HEK293 (cell line): Measurements from ENCODE around the gene MYL9.
A peak's percentile ranks its signal among the peaks of the same experiment; 100 is the strongest.

Source experiments
- CTCF ChIA-PET: fragments of 350-600 bp; formaldehyde crosslinking; extraction: SDS; loops from one replicate; lab custom pipeline; 2021; ENCODE audit warnings: antibody characterized with exemption; lab: Yijun Ruan, JAX
- POLR2A ChIA-PET: fragments of 300-600 bp; formaldehyde crosslinking; extraction: SDS; loops from one replicate; lab custom pipeline; 2020; ENCODE audit warnings: antibody characterized with exemption, inconsistent platforms; lab: Yijun Ruan, JAX
- H3K27ac ChIP-seq: fragments of 200-500 bp; sonication (Bioruptor generic); 2 replicates; pipeline ENCODE4 v1.5.1; 2014; ENCODE audit warnings: low read depth, low read length, control low read depth, inconsistent platforms; ENCODE audit errors: extremely low read depth
- H3K36me3 ChIP-seq, 2 experiments: fragments of 200-500 bp in 1 of 2; sonication (Bioruptor generic) in 1 of 2; 1 replicate in 1 of 2; 2 replicates in 1 of 2; pipeline ENCODE4 v1.5.1; 2014 to 2017; ENCODE audit warnings: inconsistent platforms in 2 of 2, low read length in 2 of 2; ENCODE audit not compliant: control insufficient read depth in 2 of 2, insufficient read depth in 1 of 2
- H3K4me1 ChIP-seq: fragments of 200-500 bp; sonication (Bioruptor generic); 2 replicates; pipeline ENCODE4 v1.5.1; 2014; ENCODE audit warnings: mild to moderate bottlenecking, low read length, inconsistent platforms; ENCODE audit not compliant: control insufficient read depth, insufficient read depth
- H3K4me3 ChIP-seq: 2 replicates; pipeline ENCODE4 v1.5.1; 2011; ENCODE audit warnings: low read depth, mild to moderate bottlenecking, control low read depth, low read length, moderate library complexity
- H3K9me3 ChIP-seq: fragments of 200-500 bp; sonication (Bioruptor generic); 2 replicates; pipeline ENCODE4 v1.5.1; 2014; ENCODE audit warnings: low read depth, low read length, inconsistent platforms; ENCODE audit not compliant: control insufficient read depth, insufficient read depth
- ATF2 ChIP-seq: fragments of 450-650 bp; formaldehyde crosslinking; IDR thresholded peaks from 2 replicates; pipeline ENCODE4 v1.5.1; 2016; ENCODE audit warnings: missing biosample characterization, missing genetic modification characterization, low read depth
- GLIS1 ChIP-seq: fragments of 450-650 bp; formaldehyde crosslinking; IDR thresholded peaks from 2 replicates; pipeline ENCODE4 v1.5.1; 2016; ENCODE audit warnings: missing biosample characterization, missing genetic modification characterization
- HOXD13 ChIP-seq: sonication (generic); formaldehyde crosslinking; IDR thresholded peaks from 2 replicates; pipeline ENCODE4 v1.8.0; 2022; ENCODE audit warnings: missing genetic modification reagents, borderline replicate concordance
- KLF8 ChIP-seq: fragments of 450-650 bp; formaldehyde crosslinking; IDR thresholded peaks from 2 replicates; pipeline ENCODE4 v1.5.1; 2016; ENCODE audit warnings: missing biosample characterization, missing genetic modification characterization
- KLF9 ChIP-seq: fragments of 450-650 bp; formaldehyde crosslinking; IDR thresholded peaks from 2 replicates; pipeline ENCODE4 v1.5.1; 2016; ENCODE audit warnings: missing biosample characterization, missing genetic modification characterization, low read depth
- MYNN ChIP-seq: fragments of 450-650 bp; formaldehyde crosslinking; IDR thresholded peaks from 2 replicates; pipeline ENCODE4 v1.5.1; 2016; ENCODE audit warnings: missing biosample characterization, missing genetic modification characterization, borderline replicate concordance
- PATZ1 ChIP-seq: fragments of 450-650 bp; formaldehyde crosslinking; IDR thresholded peaks from 2 replicates; pipeline ENCODE4 v1.5.1; 2016; ENCODE audit warnings: missing biosample characterization, missing genetic modification characterization
- ZBTB17 ChIP-seq: fragments of 450-650 bp; formaldehyde crosslinking; IDR thresholded peaks from 2 replicates; pipeline ENCODE4 v1.5.1; 2016; ENCODE audit warnings: missing biosample characterization, missing genetic modification characterization
- ZBTB21 ChIP-seq: fragments of 450-650 bp; formaldehyde crosslinking; IDR thresholded peaks from 2 replicates; pipeline ENCODE4 v1.5.1; 2017; ENCODE audit warnings: missing biosample characterization, missing genetic modification characterization
- ZBTB48 ChIP-seq: fragments of 450-650 bp; formaldehyde crosslinking; IDR thresholded peaks from 2 replicates; pipeline ENCODE4 v1.5.1; 2016; ENCODE audit warnings: missing biosample characterization, missing genetic modification characterization
- ZBTB6 ChIP-seq: fragments of 450-650 bp; formaldehyde crosslinking; IDR thresholded peaks from 2 replicates; pipeline ENCODE4 v1.5.1; 2017; ENCODE audit warnings: missing biosample characterization, missing genetic modification characterization
- ZBTB8A ChIP-seq: fragments of 450-650 bp; formaldehyde crosslinking; IDR thresholded peaks from 2 replicates; pipeline ENCODE4 v1.5.1; 2016; ENCODE audit warnings: missing biosample characterization, missing genetic modification characterization
- ZNF175 ChIP-seq: fragments of 450-650 bp; formaldehyde crosslinking; IDR thresholded peaks from 2 replicates; pipeline ENCODE4 v1.5.1; 2016; ENCODE audit warnings: missing biosample characterization, missing genetic modification characterization
- ZNF221 ChIP-seq: fragments of 450-650 bp; formaldehyde crosslinking; IDR thresholded peaks from 2 replicates; pipeline ENCODE4 v1.5.1; 2017; ENCODE audit warnings: missing biosample characterization, missing genetic modification characterization, borderline replicate concordance
- ZNF223 ChIP-seq: fragments of 450-650 bp; formaldehyde crosslinking; IDR thresholded peaks from 2 replicates; pipeline ENCODE4 v1.5.1; 2016; ENCODE audit warnings: missing biosample characterization, missing genetic modification characterization
- ZNF311 ChIP-seq: fragments of 450-650 bp; formaldehyde crosslinking; IDR thresholded peaks from 2 replicates; pipeline ENCODE4 v1.5.1; 2017; ENCODE audit warnings: missing biosample characterization, missing genetic modification characterization, borderline replicate concordance
- ZNF324 ChIP-seq: fragments of 450-650 bp; formaldehyde crosslinking; IDR thresholded peaks from 2 replicates; pipeline ENCODE4 v1.5.1; 2016; ENCODE audit warnings: missing biosample characterization, missing genetic modification characterization
- ZNF394 ChIP-seq: fragments of 450-650 bp; formaldehyde crosslinking; IDR thresholded peaks from 2 replicates; pipeline ENCODE4 v1.5.1; 2016; ENCODE audit warnings: missing biosample characterization, missing genetic modification characterization, mild to moderate bottlenecking, moderate library complexity, borderline replicate concordance
- ZNF558 ChIP-seq: fragments of 450-650 bp; formaldehyde crosslinking; IDR thresholded peaks from 2 replicates; pipeline ENCODE4 v1.5.1; 2016; ENCODE audit warnings: missing biosample characterization, missing genetic modification characterization
- ZNF561 ChIP-seq: fragments of 450-650 bp; IDR thresholded peaks from 2 replicates; pipeline ENCODE4 v1.5.1; 2018; ENCODE audit warnings: missing biosample characterization, missing genetic modification characterization, borderline replicate concordance
- ZNF571 ChIP-seq: fragments of 450-650 bp; formaldehyde crosslinking; IDR thresholded peaks from 2 replicates; pipeline ENCODE4 v1.5.0; 2017; ENCODE audit warnings: missing biosample characterization, missing genetic modification characterization
- ZNF596 ChIP-seq: fragments of 450-650 bp; IDR thresholded peaks from 2 replicates; pipeline ENCODE4 v1.5.0; 2018; ENCODE audit warnings: missing biosample characterization, mild to moderate bottlenecking, missing genetic modification characterization, moderate library complexity
- ZNF600 ChIP-seq: fragments of 450-650 bp; formaldehyde crosslinking; IDR thresholded peaks from 2 replicates; pipeline ENCODE4 v1.5.1; 2016; ENCODE audit warnings: missing biosample characterization, missing genetic modification characterization
- ZNF621 ChIP-seq: fragments of 450-650 bp; formaldehyde crosslinking; IDR thresholded peaks from 2 replicates; pipeline ENCODE4 v1.5.1; 2017; ENCODE audit warnings: missing biosample characterization, missing genetic modification characterization
- ZNF639 ChIP-seq: fragments of 450-650 bp; formaldehyde crosslinking; IDR thresholded peaks from 2 replicates; pipeline ENCODE4 v1.5.1; 2016; ENCODE audit warnings: missing biosample characterization, missing genetic modification characterization
- ZNF654 ChIP-seq: fragments of 450-650 bp; formaldehyde crosslinking; IDR thresholded peaks from 2 replicates; pipeline ENCODE4 v1.5.1; 2016; ENCODE audit warnings: low read depth, missing biosample characterization, missing genetic modification characterization
- ZNF768 ChIP-seq: fragments of 450-650 bp; formaldehyde crosslinking; IDR thresholded peaks from 2 replicates; pipeline ENCODE4 v1.5.1; 2018; ENCODE audit warnings: missing biosample characterization, mild to moderate bottlenecking, missing genetic modification characterization

Gene MYL9

GRCh38 chr20:36584018-36584481 is 42.7 kb downstream of the MYL9 start (continued):
- TF ChIP-seq PATZ1, result 0 out of 2 replicates have a peak, but pooled peaks have one; percentile 19
- TF ChIP-seq ZBTB21 (tag by site-specific recombination), result peak; percentile 42; the same call in 1 of the 2 replicates
- TF ChIP-seq ZNF621 (tag by site-specific recombination), result no peak
- TF ChIP-seq ZNF221 (tag by site-specific recombination), result no peak
- no peak for TF ChIP-seq ZNF596
- TF ChIP-seq HOXD13 (CRISPR knock-in tag), result no peak
- peak; percentile 47; the same call in 1 of the 2 replicates for TF ChIP-seq GLIS1
- TF ChIP-seq KLF9, result no peak
- TF ChIP-seq ZNF654 (tag by site-specific recombination), result no peak
- peak; percentile 91 for TF ChIP-seq ZBTB48
- TF ChIP-seq ZBTB6 (tag by site-specific recombination), result no peak
- TF ChIP-seq ZNF768 (tag by site-specific recombination), result no peak
- 0 out of 2 replicates have a peak, but pooled peaks have one; percentile 10 for TF ChIP-seq ZNF600 (tag by site-specific recombination)
- peak; percentile 81 for TF ChIP-seq ATF2 (tag by site-specific recombination)

GRCh38 chr20:36585410-36586125 is 44.2 kb downstream of the MYL9 start:
- H3K36me3 ChIP-seq, result peaks cover 6 to 57% of the 10 kb centered on the region in 2 experiments; a peak in 2 of 3 replicates
- peak overlapping the region; percentile 36; the same call in 1 of the 2 replicates for H3K27ac ChIP-seq
- POLR2A ChIA-PET, result interaction anchor here (1.1 kb wide), 1 partner anchor 21 kb away, joined by 3 read pairs; no protein-coding TSS in a partner anchor
- no peaks in the 10 kb centered on the region for H3K9me3 ChIP-seq
- H3K4me3 ChIP-seq, result no peak overlapping the region
- CTCF ChIA-PET, result interaction anchor here (0.6 to 3.5 kb wide), 3 partner anchors 8 to 386 kb away, joined by 3 to 10 read pairs (median 3); partner anchors contain the start of gene RAB5IF
- H3K4me1 ChIP-seq, result peaks cover 4% of the 10 kb centered on the region
- 0 out of 2 replicates have a peak, but pooled peaks have one; percentile 47 for TF ChIP-seq ZNF561
- TF ChIP-seq ZNF639 (tag by site-specific recombination), result peak; percentile 84; the same call in 1 of the 2 replicates
- TF ChIP-seq ZNF311 (tag by site-specific recombination), result no peak
- peak; percentile 46 for TF ChIP-seq ZBTB17 (tag by site-specific recombination)
- no peak for TF ChIP-seq ZNF223 (tag by site-specific recombination)
- TF ChIP-seq ZBTB8A, result peak; percentile 13; the same call in 1 of the 2 replicates
- no peak for TF ChIP-seq ZNF558 (tag by site-specific recombination)
- TF ChIP-seq KLF8 (tag by site-specific recombination), result peak; percentile 58; the same call in 1 of the 2 replicates
- TF ChIP-seq ZBTB48, result 0 out of 2 replicates have a peak, but pooled peaks have one; percentile 44
- TF ChIP-seq ZNF324 (tag by site-specific recombination), result no peak
- no peak for TF ChIP-seq ZNF175 (tag by site-specific recombination)
- peak; percentile 45; the same call in 1 of the 2 replicates for TF ChIP-seq ZNF394 (tag by site-specific recombination)
- no peak for TF ChIP-seq MYNN
- no peak for TF ChIP-seq ZNF571 (tag by site-specific recombination)
- TF ChIP-seq PATZ1, result 0 out of 2 replicates have a peak, but pooled peaks have one; percentile 13
- peak; percentile 44; the same call in 1 of the 2 replicates for TF ChIP-seq GLIS1
